HG03571 (cell line): ENCODE measurements around the gene TNFAIP3.
"Not testable (repeated sequence)": the region's sequence is repeated elsewhere in the genome, so short reads cannot be mapped to it uniquely, and the experiment has no call there.

Source experiments
- ATAC-seq: cut with Tn5 transposase; IDR thresholded peaks from one replicate; pipeline ENCODE4 v1.9.1; 2021; ENCODE audit not compliant: unreplicated experiment

Gene TNFAIP3

DNA sequence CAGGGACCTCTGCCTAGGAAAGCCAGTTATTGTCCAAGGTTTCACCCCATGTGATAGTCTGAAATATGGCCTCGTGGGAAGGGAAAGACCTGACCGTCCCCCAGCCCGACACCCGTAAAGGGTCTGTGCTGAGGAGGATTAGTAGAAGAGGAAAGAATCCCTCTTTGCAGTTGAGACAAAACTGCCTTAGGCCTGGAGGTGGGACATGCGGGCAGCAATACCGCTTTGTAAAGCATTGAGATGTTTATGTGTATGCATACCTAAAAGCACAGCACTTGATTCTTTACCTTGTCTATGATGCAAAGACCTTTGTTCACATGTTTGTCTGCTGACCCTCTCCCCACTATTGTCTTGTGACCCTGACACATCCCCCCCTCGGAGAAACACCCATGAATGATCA, 22.3 kb upstream of the TNFAIP3 start:
- not testable (repeated sequence) for ATAC-seq

DNA sequence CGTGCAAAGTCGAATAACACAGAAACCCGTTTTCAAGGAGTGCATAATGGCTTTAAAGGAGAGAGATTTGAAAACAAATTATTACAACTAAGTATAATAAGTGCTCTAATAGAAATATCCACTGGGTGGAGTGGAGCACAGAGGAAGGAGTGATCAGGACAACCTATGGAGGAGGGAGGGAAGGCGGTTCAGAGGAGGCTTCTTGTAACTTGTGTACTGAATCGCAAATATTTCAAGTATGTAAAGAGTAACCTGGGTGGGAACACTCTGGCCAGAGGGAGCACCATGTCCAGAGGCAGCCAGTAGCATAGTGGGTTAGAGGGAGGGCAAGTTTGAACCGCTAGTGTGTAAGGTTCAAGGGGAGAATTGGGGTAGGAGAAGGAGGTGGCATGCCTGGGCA, 21.6 kb upstream of the TNFAIP3 start:
- no peak for ATAC-seq

DNA sequence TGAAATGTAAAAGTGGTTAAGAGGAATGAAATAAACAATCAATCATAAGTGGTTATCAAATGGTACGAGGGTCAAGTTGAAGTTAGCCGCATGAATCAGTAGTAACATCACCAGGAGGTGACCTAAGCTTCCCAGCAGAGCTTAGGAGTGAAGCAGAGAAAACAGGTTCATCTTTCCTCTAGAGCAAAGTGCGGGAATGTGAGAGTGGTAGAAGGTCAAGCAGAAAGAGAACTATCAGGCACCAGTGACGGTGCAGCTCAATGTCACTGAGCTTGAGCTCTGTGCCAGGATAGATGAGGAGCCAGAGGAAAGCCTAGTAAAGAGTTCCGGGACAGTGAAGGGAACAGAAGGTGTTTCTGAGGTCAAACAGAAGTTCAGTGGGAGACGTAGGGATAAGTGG, 20.8 kb upstream of the TNFAIP3 start:
- no peak for ATAC-seq

DNA sequence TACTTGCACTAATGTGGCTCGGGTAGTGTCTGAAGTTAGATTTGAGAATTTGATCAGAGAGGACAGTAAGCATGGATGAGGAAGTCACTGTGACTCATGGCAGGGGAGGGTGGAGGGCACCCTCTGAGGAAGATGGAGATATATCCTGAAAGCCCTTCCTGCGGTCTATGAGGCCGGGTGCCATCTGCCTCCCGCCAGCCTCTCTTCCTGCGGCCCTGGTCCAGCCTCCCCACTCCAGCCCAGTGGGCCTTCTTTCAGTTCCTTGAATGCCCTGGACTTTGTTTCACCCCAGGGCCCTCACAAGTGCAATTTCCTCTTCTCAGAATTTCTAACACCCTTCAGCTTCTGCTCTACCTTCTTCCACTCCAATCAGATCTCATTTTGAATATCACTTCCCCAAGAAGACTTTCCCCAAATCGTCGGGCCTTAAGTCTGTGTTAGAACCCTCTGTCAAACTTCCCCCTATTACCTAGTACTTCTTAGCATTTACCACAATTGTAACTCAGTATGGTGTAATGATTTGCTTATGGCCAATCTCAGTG, 20.2 kb upstream of the TNFAIP3 start:
- ATAC-seq, result peak; percentile 71

DNA sequence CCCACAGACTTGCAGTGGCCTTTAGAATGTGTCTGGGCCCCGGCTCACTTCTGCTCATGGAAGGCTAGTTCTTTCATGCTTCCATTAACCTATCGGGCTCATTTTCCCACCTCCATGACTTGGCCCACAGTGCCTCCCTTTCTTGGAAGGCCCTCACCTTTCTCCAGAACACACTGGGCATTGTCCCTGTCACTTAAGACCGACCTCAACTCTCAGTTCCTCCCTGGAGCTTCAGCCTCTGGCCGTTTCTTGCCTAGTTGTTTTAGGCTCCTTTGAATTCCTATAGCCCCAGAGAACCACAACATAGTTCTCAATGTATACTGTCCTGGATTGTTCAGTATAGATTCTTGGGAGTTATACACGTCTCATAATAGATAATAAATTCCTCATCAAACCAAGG, 19.3 kb upstream of the TNFAIP3 start:
- ATAC-seq, result no peak

DNA sequence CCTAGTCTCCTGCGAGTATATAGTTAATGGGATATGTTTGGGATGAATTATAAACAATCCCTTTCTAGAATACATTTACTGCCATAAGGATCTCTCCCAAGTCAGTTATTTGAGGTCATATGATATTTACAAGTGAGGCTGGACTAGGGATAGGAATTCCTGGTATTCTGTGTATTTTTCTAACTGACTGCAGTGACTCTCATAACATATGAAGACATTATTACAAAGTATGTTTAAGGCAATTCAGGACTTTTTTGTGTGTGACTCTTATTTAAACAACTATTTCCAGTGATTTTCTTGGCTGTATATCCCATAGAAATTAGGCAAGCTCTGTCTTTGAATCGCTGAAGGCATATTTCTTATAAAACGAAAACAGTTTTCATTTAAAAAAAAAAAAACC, 18.4 kb upstream of the TNFAIP3 start:
- no peak for ATAC-seq

DNA sequence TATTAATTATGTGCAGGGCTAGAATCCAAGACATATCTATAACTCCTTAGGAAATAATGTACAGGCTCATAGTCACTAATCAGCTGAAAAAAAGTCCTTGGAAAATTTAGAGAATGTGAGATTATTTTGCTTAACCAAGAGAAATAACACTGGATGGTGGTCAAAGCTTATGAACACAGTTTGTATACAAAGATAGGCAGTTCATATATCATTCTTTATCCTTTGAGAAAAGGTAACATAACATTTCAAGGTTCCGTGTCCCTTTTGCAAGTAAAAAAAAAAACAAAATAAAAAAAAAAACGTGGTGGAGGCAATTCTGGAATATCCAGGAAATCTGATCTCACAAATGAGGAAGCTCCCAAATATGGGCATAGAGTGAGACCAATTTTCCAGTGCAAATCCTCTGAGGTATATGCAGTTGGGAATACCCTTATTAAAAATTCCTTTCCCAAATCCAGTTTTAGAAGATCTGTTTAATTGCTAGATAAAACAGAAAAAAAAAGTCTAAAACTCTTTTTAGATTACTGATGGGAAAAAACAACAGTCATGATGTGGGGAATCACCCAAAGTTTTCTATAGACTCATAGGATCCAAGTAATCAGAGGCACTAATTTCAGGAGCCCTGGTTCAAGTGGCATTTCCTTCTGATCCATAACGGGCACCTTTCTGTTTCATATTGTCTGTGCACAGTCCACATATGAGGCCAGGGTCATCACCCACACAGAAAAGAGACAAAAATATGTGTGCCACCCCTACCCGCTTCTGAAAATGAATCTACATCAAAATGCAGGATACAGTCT, 17.7 kb upstream of the TNFAIP3 start:
- ATAC-seq, result no peak

DNA sequence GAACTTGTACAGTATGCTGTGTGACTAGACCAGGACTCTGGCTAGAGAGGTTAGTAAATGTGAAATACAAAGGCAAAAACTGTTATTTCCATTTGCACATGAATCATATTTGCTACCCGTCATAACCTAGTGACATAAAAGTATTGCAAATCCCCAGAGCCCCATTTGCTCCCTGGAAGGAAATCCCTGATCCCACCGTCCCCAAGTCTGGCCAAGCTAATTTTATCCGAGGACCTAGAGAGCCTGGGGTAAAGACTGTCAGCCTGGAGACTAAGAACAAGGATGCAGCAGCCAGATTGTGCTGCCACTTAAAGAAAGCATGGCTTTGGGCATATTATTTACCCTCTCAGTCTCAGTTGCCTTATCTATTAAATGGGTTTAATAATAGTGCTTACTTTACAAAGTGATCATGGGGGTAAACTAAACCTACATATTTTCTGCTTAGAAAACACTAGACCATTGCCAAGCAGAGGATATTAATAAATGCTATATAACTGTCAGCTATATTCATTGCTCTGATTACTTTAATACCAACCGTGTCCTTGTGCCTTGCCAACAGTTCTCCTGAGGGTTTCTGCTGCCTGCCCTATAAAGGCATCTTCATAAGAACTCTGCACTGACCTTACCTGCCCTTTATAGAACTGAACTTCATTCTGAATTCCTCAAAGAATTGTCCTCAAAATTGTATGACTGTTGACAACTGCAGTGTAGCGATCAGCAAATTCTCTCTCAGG, 16.9 kb upstream of the TNFAIP3 start:
- no peak for ATAC-seq

DNA sequence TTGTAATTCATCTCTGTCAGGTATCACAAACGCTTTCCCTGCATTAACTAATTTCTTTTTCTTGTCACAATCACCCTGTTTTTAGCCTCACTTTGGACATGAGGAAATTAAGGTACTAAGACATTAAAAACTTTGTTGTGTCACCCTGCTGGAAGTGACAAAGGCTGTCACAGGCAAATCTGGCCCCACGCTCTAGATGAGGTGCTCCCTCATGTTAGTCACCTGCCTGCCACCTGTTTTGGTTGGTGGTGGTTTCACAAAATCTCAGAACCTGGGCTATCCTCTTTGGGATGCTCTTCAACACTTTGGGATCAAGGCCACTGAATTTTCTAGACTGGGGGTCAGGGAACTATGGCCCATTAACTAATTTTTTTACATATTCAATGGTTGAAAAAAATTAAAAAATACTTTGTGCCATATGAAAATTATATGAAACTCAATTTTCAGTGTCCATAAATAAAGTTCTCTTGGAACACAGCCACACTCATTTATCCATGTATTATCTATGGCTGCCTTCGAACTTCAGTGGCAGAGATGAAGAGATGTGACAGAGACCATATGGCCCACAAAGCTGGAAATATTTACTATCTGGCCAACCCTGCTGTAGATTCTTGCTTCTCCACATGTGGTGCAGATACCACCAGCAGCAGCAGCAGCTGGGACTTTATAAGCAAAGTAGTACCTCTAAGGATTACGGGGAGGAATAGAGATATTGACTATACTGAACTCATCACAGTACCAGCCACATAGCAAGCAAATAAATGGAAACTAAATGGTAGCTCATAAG, 16.1 kb upstream of the TNFAIP3 start:
- ATAC-seq, result no peak

DNA sequence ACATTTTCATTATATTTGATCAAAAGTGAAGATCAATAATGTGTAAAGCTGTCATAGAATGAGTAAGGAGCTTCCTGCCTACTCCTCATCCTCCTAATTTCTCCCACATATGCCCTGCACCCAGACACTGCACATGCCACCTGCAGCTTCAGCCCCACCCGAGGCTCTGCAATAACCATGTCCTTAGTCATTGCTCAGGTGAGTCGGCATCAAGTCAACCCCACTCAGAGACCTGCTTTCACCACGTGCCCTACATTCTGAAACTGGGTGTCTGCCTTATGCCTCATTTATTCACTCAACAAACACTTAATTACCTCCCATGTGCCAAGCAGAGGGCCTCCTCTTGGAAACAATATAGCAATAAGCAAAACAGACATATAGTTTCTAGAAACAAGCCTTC, 15.4 kb upstream of the TNFAIP3 start:
- no peak for ATAC-seq

DNA sequence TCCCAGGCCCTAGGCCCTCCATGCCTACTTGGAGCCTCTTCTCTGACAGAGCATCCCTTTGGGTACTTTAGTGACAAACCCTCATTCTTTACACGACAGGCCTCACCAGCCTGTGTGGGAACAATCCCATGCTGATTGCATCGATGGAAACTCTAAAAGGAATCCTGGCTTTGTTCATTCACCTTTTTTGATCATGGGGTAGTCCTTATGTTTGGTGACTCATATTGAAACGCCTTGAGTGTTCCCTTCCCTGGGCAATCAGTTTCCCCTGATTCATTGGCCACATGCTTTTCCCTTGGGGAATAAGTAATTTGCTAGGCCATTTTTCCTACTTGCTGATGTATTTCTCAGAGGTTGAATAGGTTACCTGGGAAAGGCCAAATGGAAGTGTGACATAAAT, 14.7 kb upstream of the TNFAIP3 start:
- ATAC-seq, result no peak

DNA sequence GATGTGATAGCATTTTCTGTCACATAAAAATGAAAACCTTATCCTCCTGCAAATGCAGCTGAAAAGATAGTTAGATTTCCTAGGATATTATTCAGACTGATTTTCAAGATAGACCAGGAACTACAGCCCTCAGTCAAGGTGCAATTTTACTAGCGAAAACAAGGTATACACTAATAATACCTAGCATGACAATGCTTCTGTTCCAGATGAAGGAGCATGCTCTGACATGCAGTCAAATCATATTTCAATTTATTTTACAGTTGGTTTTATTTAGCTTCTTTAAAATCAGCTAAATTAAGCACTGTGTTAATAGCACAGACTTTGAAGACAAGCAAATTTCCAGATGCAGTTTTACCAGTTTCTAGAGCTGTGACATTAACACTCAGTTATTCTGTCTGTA, 14.2 kb upstream of the TNFAIP3 start:
- ATAC-seq, result no peak

DNA sequence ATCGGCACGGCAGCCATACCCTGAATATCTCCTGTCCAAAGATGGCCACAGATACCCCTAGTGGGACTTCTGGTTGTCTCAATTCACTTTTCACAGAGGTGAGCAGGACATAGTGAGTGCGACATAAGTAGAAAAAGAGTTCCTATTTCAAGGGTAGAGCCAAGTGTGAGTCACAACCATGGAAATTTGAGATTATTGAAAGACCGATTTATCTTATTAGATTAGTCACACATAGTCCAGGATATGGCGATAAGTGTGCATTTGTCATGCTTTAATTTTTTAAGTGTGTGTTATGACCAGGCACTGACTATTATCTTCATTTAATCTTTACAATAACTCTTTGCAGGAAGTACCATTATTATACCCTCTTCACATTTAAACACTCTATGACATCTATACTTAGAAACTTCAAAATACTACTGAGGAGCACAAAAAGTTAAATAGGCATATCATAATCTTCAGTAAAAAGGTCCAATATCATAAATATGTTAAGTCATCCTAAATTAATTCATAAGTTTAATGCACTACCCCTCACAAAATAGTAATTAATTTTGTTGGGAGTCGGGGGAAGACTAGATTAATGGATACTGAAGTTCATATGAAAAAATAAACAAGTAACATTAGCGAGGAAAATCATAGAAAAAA, 13.4 kb upstream of the TNFAIP3 start:
- no peak for ATAC-seq

DNA sequence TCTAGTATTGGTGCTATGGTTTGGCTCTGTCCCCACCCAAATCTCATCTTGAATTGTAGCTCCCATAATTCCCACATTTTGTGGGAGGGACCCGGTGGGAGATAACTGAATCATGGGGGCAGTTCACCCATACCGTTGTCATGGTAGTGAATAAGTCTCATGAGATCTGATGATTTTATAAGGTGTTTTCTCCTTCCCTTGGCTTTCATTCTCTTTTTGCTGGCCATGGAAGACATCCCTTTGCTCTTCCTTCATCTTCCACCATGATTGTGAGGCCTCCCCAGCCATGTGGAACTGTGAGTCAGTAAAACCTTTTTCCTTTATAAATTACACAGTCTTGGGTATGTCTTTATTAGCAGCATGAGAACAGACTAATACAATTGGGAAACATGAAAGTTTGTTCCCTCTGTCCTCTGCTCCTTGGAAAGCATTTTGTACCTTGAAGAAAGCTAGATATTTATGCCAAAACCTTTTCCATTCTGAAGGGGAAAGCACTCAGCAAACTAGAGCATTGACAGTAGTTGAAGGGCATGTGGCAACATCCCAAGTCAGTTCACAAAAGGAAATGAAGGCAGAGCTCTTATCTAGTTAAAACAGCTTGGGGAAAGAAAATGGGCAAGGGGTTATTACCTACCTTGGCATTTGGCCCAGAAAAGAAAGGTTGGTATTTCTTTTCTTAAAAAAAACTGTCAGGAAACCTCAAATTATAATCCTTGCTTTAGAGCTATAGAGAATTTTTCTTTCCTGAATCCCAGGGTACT, 10.7 kb upstream of the TNFAIP3 start:
- no peak for ATAC-seq

DNA sequence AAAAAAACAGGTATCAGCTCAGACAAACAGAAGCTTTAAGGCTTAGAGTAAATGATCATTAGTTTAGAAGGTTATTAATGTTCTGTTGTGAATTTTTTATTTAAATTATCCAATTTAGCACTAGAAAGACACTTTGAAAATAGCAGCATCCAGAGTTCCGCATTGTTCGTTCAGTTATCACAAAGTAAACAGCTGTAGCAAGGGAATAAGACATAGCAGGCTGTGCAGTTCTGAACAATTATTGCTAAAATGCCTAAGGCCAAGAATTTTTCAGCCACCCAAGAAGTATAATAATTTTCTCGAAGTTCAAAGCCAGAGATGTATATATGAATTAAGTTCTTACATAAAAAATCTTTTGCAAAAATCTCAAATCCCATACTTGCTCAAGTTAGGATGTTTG, 8.0 kb upstream of the TNFAIP3 start:
- ATAC-seq, result no peak

DNA sequence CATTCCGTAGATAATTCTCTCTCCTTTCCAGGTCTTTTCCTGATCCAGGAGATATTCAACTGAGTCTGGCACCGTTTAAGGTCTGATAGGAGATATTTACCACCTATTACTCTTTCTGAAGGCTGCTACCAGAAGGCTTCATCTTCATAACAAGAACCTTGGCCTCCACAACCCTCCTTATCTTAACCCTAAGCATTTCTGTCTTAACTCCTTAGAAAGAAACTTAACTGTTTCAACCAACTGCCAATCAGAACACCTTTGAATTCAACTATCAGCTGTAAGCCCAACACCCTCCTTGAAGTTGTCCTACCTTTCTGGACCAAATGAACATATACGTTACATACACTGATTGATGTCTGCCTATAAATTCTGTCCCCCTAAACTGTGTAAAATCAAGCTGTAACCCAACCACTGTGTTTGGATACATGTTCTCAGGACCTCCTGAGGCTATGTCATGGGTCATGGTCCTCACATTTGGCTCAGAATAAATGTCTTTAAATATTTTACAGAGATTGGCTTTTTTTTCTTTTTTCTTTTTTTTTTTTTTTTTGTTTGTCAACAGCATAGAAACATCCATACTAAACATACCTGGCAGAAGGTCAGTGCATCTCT, 6.6 kb upstream of the TNFAIP3 start:
- no peak for ATAC-seq

DNA sequence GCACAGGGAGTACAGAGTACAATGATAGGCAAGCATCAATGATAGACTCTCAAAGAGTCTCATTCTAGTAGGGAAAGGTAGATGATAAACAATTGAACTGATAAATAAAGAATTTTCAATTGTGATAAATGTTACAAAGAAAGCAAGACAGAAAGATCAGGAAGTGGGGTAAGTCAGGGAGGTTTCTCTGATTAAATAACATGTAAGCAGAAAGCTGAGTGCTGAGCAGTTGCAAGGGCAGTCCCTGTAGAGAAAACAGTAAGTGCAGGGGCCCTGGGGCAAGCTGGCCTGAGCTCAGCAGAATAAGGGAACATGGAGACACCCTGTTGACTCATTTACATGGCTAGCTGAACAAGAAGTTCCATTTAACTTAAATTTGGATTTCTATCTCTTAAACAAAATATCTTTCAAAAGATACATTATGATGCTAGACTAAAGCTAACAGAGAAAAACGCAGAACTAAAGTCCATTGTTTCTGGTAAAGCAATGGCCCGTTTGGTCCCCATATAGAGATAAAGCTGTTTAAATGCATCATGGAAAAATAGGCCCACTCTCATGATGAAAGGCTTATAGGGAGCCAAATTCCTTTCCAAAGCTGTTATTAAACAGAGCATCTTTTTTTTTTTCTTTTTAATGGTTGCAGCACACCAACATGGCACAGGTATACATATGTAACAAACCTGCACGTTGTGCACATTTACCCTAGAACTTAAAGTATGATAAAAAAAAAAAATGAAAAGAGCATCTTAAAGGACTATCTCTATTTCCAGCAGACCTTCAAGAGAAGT, 5.3 kb upstream of the TNFAIP3 start:
- no peak for ATAC-seq

DNA sequence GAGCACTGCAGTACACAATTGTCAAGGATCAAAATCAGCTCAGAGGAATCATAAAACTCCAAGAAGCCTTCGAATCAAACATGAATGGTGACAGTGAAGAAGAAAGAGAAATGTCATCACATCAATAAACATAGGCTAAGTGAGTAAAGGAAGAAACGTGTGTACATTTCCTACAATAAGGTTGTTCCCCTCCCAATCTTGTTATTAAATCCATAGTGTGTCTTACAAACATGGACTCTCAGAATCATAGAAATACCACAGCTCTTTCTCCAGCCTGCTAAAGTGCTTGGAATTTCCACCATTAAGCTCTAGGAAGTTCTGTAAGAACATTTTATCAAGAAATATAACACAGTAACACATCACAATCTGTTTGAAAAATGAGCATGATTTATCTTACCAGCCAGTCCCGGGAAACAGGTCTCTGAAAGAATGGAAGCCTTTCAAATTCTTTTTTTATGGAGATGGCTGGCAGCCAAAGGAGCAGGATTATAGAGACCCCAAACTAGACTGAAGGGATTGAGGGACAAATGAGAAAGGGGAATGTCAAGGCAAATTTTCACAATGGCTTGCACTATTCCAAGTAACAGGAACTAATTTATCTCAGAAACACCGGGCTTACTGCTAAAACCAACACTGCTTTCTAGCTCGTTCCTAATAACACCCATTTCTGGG, 4.5 kb upstream of the TNFAIP3 start:
- ATAC-seq, result no peak
